HG02852 (cell line): ENCODE data around the gene AZIN2.
"Not testable (repeated sequence)": the region's sequence is repeated elsewhere in the genome, so short reads cannot be mapped to it uniquely, and the experiment has no call there.

ENCODE experiments used
- ATAC-seq: cut with Tn5 transposase; IDR thresholded peaks from one replicate; pipeline ENCODE4 v1.9.1; 2021; ENCODE audit warnings: mild to moderate bottlenecking, moderate library complexity; ENCODE audit not compliant: unreplicated experiment

Gene AZIN2

GRCh38 chr1:33093004-33093403 lies 12.1 kb downstream of the AZIN2 start:
- ATAC-seq = no peak

- ATAC-seq = no peak
These were observed 13.5 kb downstream of the AZIN2 start for GRCh38 chr1:33094486-33094885.

- ATAC-seq = no peak
These were observed 14.1 kb downstream of the AZIN2 start for GRCh38 chr1:33094971-33095604.

GRCh38 chr1:33096363-33097005 lies 15.5 kb downstream of the AZIN2 start:
- ATAC-seq = no peak

GRCh38 chr1:33097137-33097611 lies 16.2 kb downstream of the AZIN2 start:
- ATAC-seq = no peak

- no peak for ATAC-seq
These were observed 16.8 kb downstream of the AZIN2 start for GRCh38 chr1:33097762-33098161.

- ATAC-seq = no peak
These were observed 17.4 kb downstream of the AZIN2 start for GRCh38 chr1:33098371-33098770.

- peak; percentile 59 for ATAC-seq
These were observed 18.6 kb downstream of the AZIN2 start for GRCh38 chr1:33099290-33100118.

- not testable (repeated sequence) for ATAC-seq
These were observed 19.1 kb downstream of the AZIN2 start for GRCh38 chr1:33100119-33100415.

- ATAC-seq = no peak
These were observed 29.5 kb downstream of the AZIN2 start for GRCh38 chr1:33110477-33110876.

- no peak for ATAC-seq
These were observed 31.0 kb downstream of the AZIN2 start for GRCh38 chr1:33111965-33112364.

- no peak for ATAC-seq
These were observed 36.6 kb downstream of the AZIN2 start for GRCh38 chr1:33117440-33118085.

- ATAC-seq = no peak
These were observed 37.3 kb downstream of the AZIN2 start for GRCh38 chr1:33118274-33118673.

- ATAC-seq = no peak
These were observed 38.1 kb downstream of the AZIN2 start for GRCh38 chr1:33119050-33119449.

GRCh38 chr1:33119532-33120217 lies 38.7 kb downstream of the AZIN2 start:
- ATAC-seq = no peak

GRCh38 chr1:33120436-33121231 lies 39.7 kb downstream of the AZIN2 start:
- ATAC-seq = no peak

- ATAC-seq = no peak
These were observed 40.8 kb downstream of the AZIN2 start for GRCh38 chr1:33121728-33122127.

GRCh38 chr1:33122483-33123178 lies 41.7 kb downstream of the AZIN2 start:
- no peak for ATAC-seq

GRCh38 chr1:33123266-33123665 lies 42.3 kb downstream of the AZIN2 start:
- ATAC-seq = no peak
